Heart left ventricle (tissue), 16 donors: ENCODE results near the gene ENTPD1. TPM values are rescaled to one million over a fixed set of nuclear protein-coding genes. Genes with fewer than 3 reads are reported as not detected.

Experiments
- ATAC-seq, 4 donors: fragments of 200-7000 bp; cut with Tn5 transposase; one replicate each; pipeline ENCODE4 v1.9.1; 2020 to 2022; ENCODE audit warnings: moderate library complexity in 4 of 4, mild to moderate bottlenecking in 3 of 4, moderate number of reproducible peaks in 1 of 4
- DNase-seq, 5 donors: peaks; one replicate each; pipeline ENCODE4 v3.0.0-alpha.2; 2020
- H3K27ac ChIP-seq, 12 donors: fragments of 200-600 bp; sonication (generic) in 4 of 12; one replicate each; pipeline versions ENCODE4 v1.5.0 to v1.8.0; 2016 to 2022; ENCODE audit warnings: mild to moderate bottlenecking in 2 of 12
- H3K27me3 ChIP-seq, 9 donors: fragments of 200-600 bp; sonication (generic) in 2 of 9; one replicate each; pipeline versions ENCODE4 v1.5.1 to v1.8.0; 2016 to 2022; ENCODE audit warnings: mild to moderate bottlenecking in 3 of 9
- H3K36me3 ChIP-seq, 9 donors: fragments of 200-600 bp; sonication (generic) in 2 of 9; one replicate each; pipeline versions ENCODE4 v1.5.0 to v1.8.0; 2018 to 2022; ENCODE audit warnings: mild to moderate bottlenecking in 2 of 9
- H3K4me1 ChIP-seq, 12 donors: fragments of 200-600 bp; sonication (generic) in 4 of 12; one replicate each; pipeline versions ENCODE4 v1.5.0 to v1.8.0; 2016 to 2022; ENCODE audit warnings: mild to moderate bottlenecking in 3 of 12
- H3K4me3 ChIP-seq, 12 donors: fragments of 200-600 bp; sonication (generic) in 4 of 12; one replicate each; pipeline versions ENCODE4 v1.5.0 to v1.8.0; 2017 to 2022; ENCODE audit warnings: mild to moderate bottlenecking in 9 of 12, moderate library complexity in 4 of 12
- H3K9me3 ChIP-seq, 12 donors: fragments of 200-600 bp; sonication (generic) in 4 of 12; one replicate each; pipeline versions ENCODE4 v1.5.0 to v1.8.0; 2016 to 2022; ENCODE audit warnings: mild to moderate bottlenecking in 1 of 12
- POLR2A ChIP-seq, 2 donors: fragments of 450-650 bp; IDR thresholded peaks; one replicate each; pipeline ENCODE4 v1.6.1; 2017; ENCODE audit warnings: antibody characterized with exemption in 2 of 2, mild to moderate bottlenecking in 2 of 2, moderate library complexity in 2 of 2
- WGBS, 4 donors: extraction: QIAGEN DNeasy Blood & Tissue Kit in 2 of 4; methylation state at CpG; one replicate each; pipeline versions ENCODE4 v1.1.5 to v1.1.7; 2013 to 2018; 5-methylcytosine and 5-hydroxymethylcytosine counted together
- intact Hi-C, 10 donors: fragments of 100-400 bp; cut with DNase I; formaldehyde crosslinking; loops; one replicate each; pipeline versions ENCODE4 v1.11.1 to v1.14.2; 2022
- polyA plus RNA-seq, 2 donors: library from polyadenylated mRNA; stranded (reverse); fragments of 200-250 nt; gene quantifications; one replicate each; pipeline ENCODE4 v1.2.3, GENCODE V29; 2013
- total RNA-seq, 9 donors: library from RNA; depleted of rRNA in 2 of 9; stranded (reverse); fragments of >200 nt in 2 of 9; fragmentation: NEBNext Ultra II Directional in 3 of 9; extraction: Animal tissue kit (Norgen Biotek cat#: 25700) in 3 of 9; gene quantifications; one replicate each; pipeline versions ENCODE4 v1.1.0 to v1.2.4, GENCODE V29; 2016 to 2023
- TF ChIP-seq, protein P1 (sequence below), 12 donors: fragments of 200-600 bp; sonication (generic) in 4 of 12; IDR thresholded peaks; one replicate each; pipeline versions ENCODE4 v1.5.0 to v1.8.0; 2018 to 2022; ENCODE audit warnings: antibody characterized with exemption in 12 of 12, mild to moderate bottlenecking in 5 of 12
- donor health status: ischemic (EF 13 %, LVEDD 7.1; RV severe dilation, severe dysfunction).
- donor health status: healthy with polysubstance abuse.
- donor health status: DM: no; HTN: yes; CAD: no.
- donor health status: DM: no; HTN: no; CAD: no.
- donor health status: ischemic (EF 25% LVEDD 6.9; RV normal size, moderate dysfunction).
- donor health status: ischemic (EF 25% LVEDD 5.7; RV mildly dilated, moderate dysfunction).
- donor health status: healthy.
- donor health status: DM: yes; HTN: yes; CAD: no.
- donor health status: ischemic (EF 35%, LVEDD 5.7; RV mildly dilated, moderate dysfunction).
- donor health status: nonischemic (EF 11% LVEDD 7.7; RV severe dilation, severe dysfunction).
- donor health status: DM: yes; HTN: yes; CAD: no.
- donor health status: PGD.
- donor health status: ischemic (EF 29% LVEDD 5.4; RV normal size, mild dysfunction).
- donor health status: nonischemic (EF 23%, LVEDD 6.1; RV moderate dilation, normal function).

The ENTPD1 gene
- total and polyA plus RNA-seq, 11 donors, result 3.3 to 23.2 (median 7.6) TPM

DNA sequence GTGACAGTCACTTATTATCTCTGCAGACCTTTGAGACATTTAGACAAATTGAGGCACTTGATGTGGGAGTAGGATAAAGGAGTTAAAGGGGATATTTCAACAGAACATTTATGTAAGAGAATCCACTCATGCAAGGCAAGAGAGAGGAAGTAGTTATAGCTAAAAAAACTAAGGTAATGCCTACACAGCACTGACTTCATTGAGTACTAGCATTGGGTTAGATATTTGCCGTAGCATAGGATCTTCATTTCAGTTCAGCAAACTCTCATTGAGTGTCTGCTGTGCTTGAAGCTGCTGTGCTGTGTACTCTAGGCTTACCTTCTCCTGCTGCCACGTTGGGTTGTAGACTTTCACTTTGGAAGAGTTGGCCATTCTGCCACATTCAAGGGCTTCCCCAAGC is 10.5 kb upstream of the ENTPD1 start:
- Histone ChIP-seq H3K4me3 (no peak overlapping the region), H3K27ac (peak overlapping the region in 1 of 12 donors; percentile 5), H3K36me3 (no peaks in the 10 kb centered on the region), H3K4me1 (peaks cover 0 to 36% (median 13%) of the 10 kb centered on the region in 12 donors), H3K27me3 (no peaks in the 10 kb centered on the region), H3K9me3 (peaks cover 0 to 11% (median 0%) of the 10 kb centered on the region in 12 donors)
- 82 to 87% (median 85%) methylated on average over 2 of the region's 2 CpGs for WGBS, 4 donors
- no peak for TF ChIP-seq POLR2A (IDR thresholded peaks at IDR 0.05)
- TF ChIP-seq, protein P1, sequence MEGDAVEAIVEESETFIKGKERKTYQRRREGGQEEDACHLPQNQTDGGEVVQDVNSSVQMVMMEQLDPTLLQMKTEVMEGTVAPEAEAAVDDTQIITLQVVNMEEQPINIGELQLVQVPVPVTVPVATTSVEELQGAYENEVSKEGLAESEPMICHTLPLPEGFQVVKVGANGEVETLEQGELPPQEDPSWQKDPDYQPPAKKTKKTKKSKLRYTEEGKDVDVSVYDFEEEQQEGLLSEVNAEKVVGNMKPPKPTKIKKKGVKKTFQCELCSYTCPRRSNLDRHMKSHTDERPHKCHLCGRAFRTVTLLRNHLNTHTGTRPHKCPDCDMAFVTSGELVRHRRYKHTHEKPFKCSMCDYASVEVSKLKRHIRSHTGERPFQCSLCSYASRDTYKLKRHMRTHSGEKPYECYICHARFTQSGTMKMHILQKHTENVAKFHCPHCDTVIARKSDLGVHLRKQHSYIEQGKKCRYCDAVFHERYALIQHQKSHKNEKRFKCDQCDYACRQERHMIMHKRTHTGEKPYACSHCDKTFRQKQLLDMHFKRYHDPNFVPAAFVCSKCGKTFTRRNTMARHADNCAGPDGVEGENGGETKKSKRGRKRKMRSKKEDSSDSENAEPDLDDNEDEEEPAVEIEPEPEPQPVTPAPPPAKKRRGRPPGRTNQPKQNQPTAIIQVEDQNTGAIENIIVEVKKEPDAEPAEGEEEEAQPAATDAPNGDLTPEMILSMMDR (IDR thresholded peaks at IDR 0.05), result no peak
- intact Hi-C loops, result loop anchor here in 1 of 10 donors (10.0 kb wide), 1 partner anchor 69 kb away; no protein-coding TSS in a partner anchor
- DNase-seq (no peak), ATAC-seq (no peak)

GRCh38 chr10:95748349-95748748 is 7.6 kb upstream of the ENTPD1 start:
- ATAC-seq, result no peak

DNA sequence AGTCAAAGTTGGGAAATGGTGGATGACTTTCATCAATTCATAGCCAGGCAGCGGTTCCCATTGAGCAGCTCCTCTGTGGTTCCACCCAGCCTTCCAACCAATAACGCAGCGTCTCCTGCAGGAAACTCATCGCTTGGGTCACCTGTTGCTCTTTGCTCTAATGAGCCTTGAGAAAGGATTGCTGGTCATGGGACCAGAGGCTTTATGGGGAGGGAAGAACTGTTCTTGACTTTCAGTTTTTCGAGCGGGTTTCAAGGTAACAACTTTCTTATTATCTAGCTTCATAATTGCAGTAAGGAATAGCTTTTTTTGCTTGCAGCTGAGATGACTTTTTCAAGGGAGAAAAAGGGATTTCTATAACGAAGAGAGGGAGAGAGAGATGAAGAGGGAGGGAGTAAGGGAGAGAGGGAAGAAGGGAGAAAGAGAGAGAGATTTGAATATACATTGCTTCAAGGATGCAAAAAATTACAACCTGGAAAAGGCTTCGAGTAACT is 405 bp upstream of the ENTPD1 start:
- Histone ChIP-seq H3K27ac (peak overlapping the region in 11 of 12 donors; percentile 22 to 83 (median 68)), H3K9me3 (no peaks in the 10 kb centered on the region), H3K4me1 (peaks cover 0 to 33% (median 1%) of the 10 kb centered on the region in 12 donors), H3K27me3 (no peaks in the 10 kb centered on the region), H3K36me3 (no peaks in the 10 kb centered on the region), H3K4me3 (peak overlapping the region in 11 of 12 donors; percentile 11 to 63 (median 49))
- DNase-seq, result peak in 4 of 5 donors; percentile 47 to 61 (median 52)
- TF ChIP-seq, protein P1 (IDR thresholded peaks at IDR 0.05), result peak in 1 of 12 donors; percentile 7
- TF ChIP-seq POLR2A (IDR thresholded peaks at IDR 0.05), result peak in 1 of 2 donors; percentile 29
- intact Hi-C loops, result loop anchor here in 2 of 10 donors (5.0 kb wide), 2 partner anchors 37 to 87 kb away; no protein-coding TSS in a partner anchor
- WGBS, 4 donors, result 28 to 38% (median 29%) methylated on average over 8 of the region's 8 CpGs
- ATAC-seq, result peak; percentile 35 to 81 (median 70)

More at GRCh38 chr10:95748349-95748748, 7.6 kb upstream of the ENTPD1 start:
- Histone ChIP-seq H3K9me3 (no peaks in the 10 kb centered on the region), H3K4me3 (no peak overlapping the region), H3K27ac (no peak overlapping the region), H3K4me1 (peaks cover 0 to 12% (median 2%) of the 10 kb centered on the region in 12 donors), H3K36me3 (no peaks in the 10 kb centered on the region), H3K27me3 (no peaks in the 10 kb centered on the region)
- intact Hi-C loops, result loop anchor here in 1 of 10 donors (10.0 kb wide), 1 partner anchor 66 kb away; no protein-coding TSS in a partner anchor
- TF ChIP-seq, protein P1 (IDR thresholded peaks at IDR 0.05), result no peak
- no peak for TF ChIP-seq POLR2A (IDR thresholded peaks at IDR 0.05)
- DNase-seq, result no peak

DNA sequence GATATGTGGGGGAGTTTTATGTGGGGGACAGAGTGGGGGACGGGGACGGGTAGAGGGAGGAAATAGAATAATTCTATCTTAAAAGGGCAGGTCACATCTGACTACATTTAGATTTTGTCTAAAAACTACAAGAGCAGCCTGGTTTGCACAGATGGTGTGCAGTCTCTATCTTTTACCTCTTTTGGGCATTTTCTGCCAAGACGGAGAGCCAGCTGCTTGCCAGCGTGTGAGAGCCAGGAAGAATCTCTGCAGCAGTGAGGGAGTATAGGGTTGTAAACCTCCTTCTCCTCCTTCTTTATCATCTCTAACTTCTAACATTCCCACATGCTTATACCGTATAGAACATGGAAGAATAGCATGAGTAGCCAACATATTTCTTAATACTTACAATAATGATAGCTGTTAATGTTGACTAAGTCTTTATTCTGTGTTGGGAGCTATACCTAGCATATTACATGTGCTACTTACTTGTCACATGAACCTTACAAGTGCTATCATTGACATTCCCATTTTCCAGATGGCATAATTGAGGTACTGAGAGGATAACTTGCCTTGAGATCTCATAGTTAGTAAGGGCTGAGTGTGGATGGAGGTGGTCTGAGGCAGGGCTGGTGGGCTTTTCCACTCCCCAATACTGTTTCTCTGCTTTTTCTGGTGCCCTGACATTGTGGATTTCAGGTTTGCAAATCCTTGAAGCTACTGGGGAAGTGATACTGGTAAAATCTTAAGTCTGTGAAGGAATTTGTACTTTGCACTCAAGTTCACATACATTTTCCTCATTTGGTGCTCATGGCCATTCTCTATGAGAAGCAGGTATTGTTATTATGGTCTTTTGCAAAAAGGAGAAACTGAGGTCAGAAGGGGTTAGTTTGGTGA is 1.1 kb downstream of the ENTPD1 start:
- TF ChIP-seq, protein P1 (IDR thresholded peaks at IDR 0.05), result no peak
- no peak for TF ChIP-seq POLR2A (IDR thresholded peaks at IDR 0.05)
- H3K27me3 ChIP-seq, result no peaks in the 10 kb centered on the region
- ATAC-seq, result peak in 1 of 4 donors; percentile 5
- H3K27ac ChIP-seq, result peak overlapping the region in 11 of 12 donors; percentile 9 to 83 (median 68)
- no peak for DNase-seq
- no peaks in the 10 kb centered on the region for H3K9me3 ChIP-seq
- WGBS, 4 donors, result 30 to 45% (median 37%) methylated on average over 5 of the region's 5 CpGs
- H3K4me1 ChIP-seq, result peaks cover 0 to 43% (median 3%) of the 10 kb centered on the region in 12 donors
- no peaks in the 10 kb centered on the region for H3K36me3 ChIP-seq
- intact Hi-C loops, result loop anchor here in 2 of 10 donors (5.0 kb wide), 2 partner anchors 35 to 85 kb away; no protein-coding TSS in a partner anchor
- peak overlapping the region in 10 of 12 donors; percentile 26 to 63 (median 52) for H3K4me3 ChIP-seq
